KMS-11 (cell line): ENCODE measurements around the gene IQGAP1.

ENCODE experiments used
- H2AFZ ChIP-seq: fragments of 200-600 bp; sonication (generic); 2 replicates; pipeline ENCODE4 v1.6.1; 2016; ENCODE audit warnings: antibody characterized with exemption, mixed run types, low read depth
- H3K27ac ChIP-seq: fragments of 200-600 bp; sonication (generic); 2 replicates; pipeline ENCODE4 v1.6.1; 2016; ENCODE audit warnings: mild to moderate bottlenecking, mixed run types
- H3K27me3 ChIP-seq: fragments of 200-600 bp; sonication (generic); 2 replicates; pipeline ENCODE4 v1.6.1; 2017; ENCODE audit warnings: mild to moderate bottlenecking, low read depth, mixed run types, moderate library complexity; ENCODE audit not compliant: insufficient read depth
- H3K36me3 ChIP-seq: fragments of 200-600 bp; sonication (generic); 2 replicates; pipeline ENCODE4 v1.6.1; 2017; ENCODE audit warnings: mild to moderate bottlenecking, mixed run types; ENCODE audit not compliant: insufficient read depth
- H3K4me1 ChIP-seq: fragments of 200-600 bp; sonication (generic); 2 replicates; pipeline ENCODE4 v1.6.1; 2016; ENCODE audit warnings: mild to moderate bottlenecking, low read depth, mixed run types; ENCODE audit not compliant: poor library complexity, severe bottlenecking
- H3K4me2 ChIP-seq: fragments of 200-600 bp; sonication (generic); 2 replicates; pipeline ENCODE4 v1.7.0; 2016; ENCODE audit warnings: mild to moderate bottlenecking, mixed run types
- H3K4me3 ChIP-seq: fragments of 200-600 bp; sonication (generic); IDR thresholded peaks from 2 replicates; pipeline ENCODE4 v1.6.1; 2017; ENCODE audit warnings: low read depth, low read length, mixed read lengths; ENCODE audit not compliant: insufficient read depth
- H3K79me2 ChIP-seq: fragments of 200-600 bp; sonication (generic); 2 replicates; pipeline ENCODE4 v1.6.1; 2016; ENCODE audit warnings: low read depth, mixed run types; ENCODE audit not compliant: insufficient read depth
- H3K9ac ChIP-seq: fragments of 200-600 bp; sonication (generic); 2 replicates; pipeline ENCODE4 v1.6.1; 2016; ENCODE audit warnings: mild to moderate bottlenecking, mixed run types
- H4K20me1 ChIP-seq: fragments of 200-600 bp; sonication (generic); 2 replicates; pipeline ENCODE4 v1.6.1; 2016; ENCODE audit warnings: mild to moderate bottlenecking, mixed run types; ENCODE audit not compliant: insufficient read depth
- TF ChIP-seq, protein P1 (sequence below): fragments of 200-600 bp; sonication (generic); conservative IDR thresholded peaks from 2 replicates; pipeline ENCODE4 v1.6.1; 2017; ENCODE audit warnings: low read depth, mild to moderate bottlenecking, antibody characterized with exemption, low read length, moderate library complexity, mixed read lengths

IQGAP1 gene

DNA sequence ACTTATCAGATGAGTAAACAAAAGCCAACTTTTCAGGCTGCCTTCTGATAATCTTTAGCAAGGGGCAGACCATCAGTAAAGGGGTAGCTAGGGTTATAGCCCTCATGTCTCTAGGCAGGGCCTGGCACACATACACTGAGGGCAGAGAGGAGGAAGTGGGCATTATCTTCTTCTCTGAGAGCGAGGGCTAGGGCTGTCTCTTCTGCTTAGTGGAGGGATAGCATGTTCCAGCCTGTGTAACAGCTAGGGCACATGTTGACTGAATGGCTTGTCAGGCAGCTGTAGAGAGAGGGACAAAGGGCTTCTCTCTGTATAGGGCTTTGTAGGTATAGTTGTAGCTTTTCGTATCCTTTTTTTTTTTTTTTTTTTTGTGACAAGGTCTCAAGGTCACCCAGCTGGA lies 159.5 kb downstream of the IQGAP1 start:
- H3K36me3 ChIP-seq = no peaks in the 10 kb centered on the region

DNA sequence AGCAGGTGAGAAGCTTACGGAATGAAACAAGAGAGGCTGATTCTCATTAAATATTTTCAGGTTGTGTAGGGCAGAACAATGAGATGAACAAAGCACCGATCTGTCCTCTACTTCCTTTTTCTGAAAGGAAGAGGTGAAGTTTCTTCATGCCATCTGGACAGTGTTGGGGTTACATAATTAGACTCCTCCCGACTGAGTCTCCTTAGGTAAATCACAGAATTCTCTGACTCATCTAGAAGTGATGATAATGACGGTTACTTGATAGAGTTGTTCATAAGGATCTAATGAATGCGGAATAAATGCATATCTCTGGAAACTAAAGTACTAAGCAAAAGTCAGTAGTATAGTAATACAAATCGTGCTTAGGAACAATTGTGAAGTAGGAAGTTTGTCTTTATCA lies 162.9 kb downstream of the IQGAP1 start:
- no peak overlapping the region for H3K27ac ChIP-seq

More for the DNA sequence above, 159.5 kb downstream of the IQGAP1 start:
- Histone ChIP-seq H3K27me3 (no peaks in the 10 kb centered on the region), H3K79me2 (no peaks in the 10 kb centered on the region), H3K9ac (no peak overlapping the region), H3K27ac (no peak overlapping the region), H3K4me3 (no peak overlapping the region), H3K4me1 (no peaks in the 10 kb centered on the region), H2AFZ (no peak overlapping the region), H3K4me2 (no peak overlapping the region), H4K20me1 (no peaks in the 10 kb centered on the region)
- TF ChIP-seq, protein P1, sequence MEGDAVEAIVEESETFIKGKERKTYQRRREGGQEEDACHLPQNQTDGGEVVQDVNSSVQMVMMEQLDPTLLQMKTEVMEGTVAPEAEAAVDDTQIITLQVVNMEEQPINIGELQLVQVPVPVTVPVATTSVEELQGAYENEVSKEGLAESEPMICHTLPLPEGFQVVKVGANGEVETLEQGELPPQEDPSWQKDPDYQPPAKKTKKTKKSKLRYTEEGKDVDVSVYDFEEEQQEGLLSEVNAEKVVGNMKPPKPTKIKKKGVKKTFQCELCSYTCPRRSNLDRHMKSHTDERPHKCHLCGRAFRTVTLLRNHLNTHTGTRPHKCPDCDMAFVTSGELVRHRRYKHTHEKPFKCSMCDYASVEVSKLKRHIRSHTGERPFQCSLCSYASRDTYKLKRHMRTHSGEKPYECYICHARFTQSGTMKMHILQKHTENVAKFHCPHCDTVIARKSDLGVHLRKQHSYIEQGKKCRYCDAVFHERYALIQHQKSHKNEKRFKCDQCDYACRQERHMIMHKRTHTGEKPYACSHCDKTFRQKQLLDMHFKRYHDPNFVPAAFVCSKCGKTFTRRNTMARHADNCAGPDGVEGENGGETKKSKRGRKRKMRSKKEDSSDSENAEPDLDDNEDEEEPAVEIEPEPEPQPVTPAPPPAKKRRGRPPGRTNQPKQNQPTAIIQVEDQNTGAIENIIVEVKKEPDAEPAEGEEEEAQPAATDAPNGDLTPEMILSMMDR = no peak

More for the DNA sequence above, 162.9 kb downstream of the IQGAP1 start:
- Histone ChIP-seq H3K4me1 (no peaks in the 10 kb centered on the region), H3K79me2 (no peaks in the 10 kb centered on the region), H3K4me3 (no peak overlapping the region), H3K4me2 (no peak overlapping the region), H3K9ac (no peak overlapping the region), H3K27me3 (no peaks in the 10 kb centered on the region), H4K20me1 (no peaks in the 10 kb centered on the region), H3K36me3 (no peaks in the 10 kb centered on the region), H2AFZ (no peak overlapping the region)
- TF ChIP-seq, protein P1 = no peak
